Posterior cingulate gyrus (tissue), 11 donors: Measurements from ENCODE around the gene FOXS1.

Experiments used
- DNase-seq, 10 donors: peaks; one replicate each; pipeline versions ENCODE4 v3.0.0 to v3.0.0-alpha.2; 2020 to 2021; ENCODE audit warnings: mixed read lengths in 3 of 10
- intact Hi-C: fragments of 100-400 bp; cut with DNase I; formaldehyde crosslinking; loops from one replicate; pipeline ENCODE4 v1.15.1; 2023

The FOXS1 gene

GRCh38 chr20:31841928-31842327 lies 3.5 kb downstream of the FOXS1 start:
- intact Hi-C loops: no loop called here
- DNase-seq: no peak

GRCh38 chr20:31840906-31841816 lies 4.2 kb downstream of the FOXS1 start:
- DNase-seq: no peak
- intact Hi-C loops: no loop called here

GRCh38 chr20:31839782-31840487 lies 5.5 kb downstream of the FOXS1 start:
- intact Hi-C loops: no loop called here
- no peak for DNase-seq

GRCh38 chr20:31838646-31839292 lies 6.6 kb downstream of the FOXS1 start:
- no peak for DNase-seq
- intact Hi-C loops: no loop called here

GRCh38 chr20:31837896-31838397 lies 7.5 kb downstream of the FOXS1 start:
- intact Hi-C loops: no loop called here
- no peak for DNase-seq

- intact Hi-C loops: no loop called here
These were observed 8.4 kb downstream of the FOXS1 start for GRCh38 chr20:31836853-31837608.

GRCh38 chr20:31835977-31836852 lies 9.2 kb downstream of the FOXS1 start:
- peak; percentile 37 to 95 (median 72) for DNase-seq
- intact Hi-C loops: no loop called here

More at GRCh38 chr20:31836853-31837608, 8.4 kb downstream of the FOXS1 start:
- no peak for DNase-seq

- intact Hi-C loops: no loop called here
- DNase-seq: no peak
These were observed 9.8 kb downstream of the FOXS1 start for GRCh38 chr20:31835554-31835953.

GRCh38 chr20:31833931-31834521 lies 11.4 kb downstream of the FOXS1 start:
- intact Hi-C loops: no loop called here
- peak in 1 of 10 donors; percentile 81 for DNase-seq

GRCh38 chr20:31833130-31833930 lies 12.1 kb downstream of the FOXS1 start:
- intact Hi-C loops: no loop called here
- peak in 7 of 10 donors; percentile 30 to 89 (median 50) for DNase-seq

GRCh38 chr20:31831771-31832306 lies 13.6 kb downstream of the FOXS1 start:
- DNase-seq: peak in 3 of 10 donors; percentile 13 to 55 (median 40)
- intact Hi-C loops: no loop called here

- DNase-seq: peak in 1 of 10 donors; percentile 52
- intact Hi-C loops: no loop called here
These were observed 14.2 kb downstream of the FOXS1 start for GRCh38 chr20:31831211-31831610.

- peak in 2 of 10 donors; percentile 32 to 51 for DNase-seq
These were observed 14.9 kb downstream of the FOXS1 start for GRCh38 chr20:31830406-31830981.

GRCh38 chr20:31829731-31830130 lies 15.7 kb downstream of the FOXS1 start:
- intact Hi-C loops: loop anchor here (10.0 kb wide), 2 partner anchors 375 to 825 kb away; partner anchors contain the start of genes PLAGL2 and POFUT1

More at GRCh38 chr20:31830406-31830981, 14.9 kb downstream of the FOXS1 start:
- intact Hi-C loops: no loop called here

GRCh38 chr20:31828016-31828415 lies 17.4 kb downstream of the FOXS1 start:
- intact Hi-C loops: loop anchor here (10.0 kb wide), 2 partner anchors 377 to 827 kb away; partner anchors contain the start of genes PLAGL2 and POFUT1
- peak in 2 of 10 donors; percentile 59 to 69 for DNase-seq

More at GRCh38 chr20:31829731-31830130, 15.7 kb downstream of the FOXS1 start:
- DNase-seq: peak in 2 of 10 donors; percentile 25 to 28

- intact Hi-C loops: loop anchor here (10.0 kb wide), 2 partner anchors 378 to 828 kb away; partner anchors contain the start of genes PLAGL2 and POFUT1
- DNase-seq: peak in 1 of 10 donors; percentile 1
These were observed 18.3 kb downstream of the FOXS1 start for GRCh38 chr20:31827059-31827458.

GRCh38 chr20:31826074-31826473 lies 19.3 kb downstream of the FOXS1 start:
- peak in 1 of 10 donors; percentile 12 for DNase-seq
- intact Hi-C loops: loop anchor here (10.0 kb wide), 2 partner anchors 379 to 829 kb away; partner anchors contain the start of genes PLAGL2 and POFUT1
